ENCODE data around the gene EXD2. TPM values are rescaled to one million over a fixed set of nuclear protein-coding genes. Genes with fewer than 3 reads are reported as not detected.

The EXD2 gene
- total and polyA plus RNA-seq, 2 of the 13 experiments (the other 11 are each of a cell fraction or from before 2014, with no cell fraction given), result 9.5 to 15.1 TPM

- peaks cover 10 to 46% of the 10 kb centered on the region in 2 experiments for H3K36me3 ChIP-seq (replicated peaks in 1 of 2; ENCODE audit: control insufficient read depth in 1 of 2, insufficient read depth in 2 of 2, low read length in 2 of 2)
- no TSS peak for BruUV-seq (replicated peaks)
- in situ Hi-C loops (cut with HindIII; ENCODE audit: extremely low pct_ligation_motif_present, low pct_unique_long_range_greater_than_20kb), result no loop called here
Observed at GRCh38 chr14:69235708-69236107, 44.4 kb downstream of the EXD2 start.

GRCh38 chr14:69237142-69237541 lies 45.8 kb downstream of the EXD2 start:
- Histone ChIP-seq H3K79me2 (ENCODE audit: insufficient read depth, low read length) (no peaks in the 10 kb centered on the region), H3K4me1 (ENCODE audit: insufficient read depth, low read length) (no peaks in the 10 kb centered on the region), H4K20me1 (ENCODE audit: insufficient read depth, low read length) (no peaks in the 10 kb centered on the region), H3K4me3 (replicated peaks in 1 of 3; ENCODE audit: insufficient read depth in 1 of 3, low read depth in 2 of 3, low read length in 3 of 3) (no peak overlapping the region), H3K27ac (ENCODE audit: extremely low read length, insufficient read depth, low read length) (no peak overlapping the region), H3K9ac (ENCODE audit: insufficient read depth, low read depth, low read length) (no peak overlapping the region), H3K27me3 (ENCODE audit: control insufficient read depth in 1 of 2, insufficient read depth in 2 of 2, low read length in 2 of 2) (no peaks in the 10 kb centered on the region), H3K4me2 (ENCODE audit: low read depth, low read length) (no peak overlapping the region), H2AFZ (ENCODE audit: low read length) (no peak overlapping the region), H3K36me3 (replicated peaks in 1 of 2; ENCODE audit: control insufficient read depth in 1 of 2, insufficient read depth in 2 of 2, low read length in 2 of 2) (peaks cover 11 to 46% of the 10 kb centered on the region in 2 experiments), H3K9me3 (ENCODE audit: low read length) (no peaks in the 10 kb centered on the region)
- no peak for DNase-seq (ENCODE audit: low spot score)
- no peak for ATAC-seq
- CTCF ChIA-PET (ENCODE audit: low intra/inter-chr PET ratio, low total read pairs), result no interaction called here
- POLR2A ChIA-PET, result no interaction called here
- no peak for FAIRE-seq
- intact Hi-C loops (cut with micrococcal nuclease; ENCODE audit: unreplicated experiment), result no loop called here
- WGBS (ENCODE audit: low lambda C conversion rate), result 89% methylated on average over 1 of the region's 1 CpG
- in situ Hi-C loops (cut with HindIII; ENCODE audit: extremely low pct_ligation_motif_present, low pct_unique_long_range_greater_than_20kb), result no loop called here
- no TSS peak for BruUV-seq (replicated peaks)
- TF ChIP-seq PLSCR1 (CRISPR knock-in tag; IDR thresholded peaks at IDR 0.05; ENCODE audit: borderline replicate concordance) (no peak), ZNF124 (CRISPR knock-in tag; IDR thresholded peaks at IDR 0.05) (no peak), NFIB (CRISPR knock-in tag; IDR thresholded peaks at IDR 0.05; ENCODE audit: borderline replicate concordance) (no peak), CBX2 (IDR thresholded peaks at IDR 0.05; ENCODE audit: low read depth, low read length) (no peak), CBX2 (CRISPR knock-in tag; IDR thresholded peaks at IDR 0.05; ENCODE audit: low read depth) (no peak), ZXDC (CRISPR knock-in tag; IDR thresholded peaks at IDR 0.05) (no peak), SNRNP70 (IDR thresholded peaks at IDR 0.05; ENCODE audit: low read depth, low read length) (no peak), ZNF652 (CRISPR knock-in tag; IDR thresholded peaks at IDR 0.05; ENCODE audit: borderline replicate concordance, low read depth) (no peak)

More at GRCh38 chr14:69235708-69236107, 44.4 kb downstream of the EXD2 start:
- no peak for FAIRE-seq
- no peak overlapping the region for H3K4me3 ChIP-seq (replicated peaks in 1 of 3; ENCODE audit: insufficient read depth in 1 of 3, low read depth in 2 of 3, low read length in 3 of 3)
- no peaks in the 10 kb centered on the region for H3K79me2 ChIP-seq (ENCODE audit: insufficient read depth, low read length)
- WGBS (ENCODE audit: low lambda C conversion rate), result 100% methylated on average over 1 of the region's 1 CpG
- TF ChIP-seq ZBTB10 (CRISPR knock-in tag; IDR thresholded peaks at IDR 0.05; ENCODE audit: borderline replicate concordance) (no peak), HOXA7 (CRISPR knock-in tag; IDR thresholded peaks at IDR 0.05) (no peak), ZNF841 (CRISPR knock-in tag; IDR thresholded peaks at IDR 0.05; ENCODE audit: borderline replicate concordance) (no peak)
- H4K20me1 ChIP-seq (ENCODE audit: insufficient read depth, low read length), result no peaks in the 10 kb centered on the region
- no peaks in the 10 kb centered on the region for H3K4me1 ChIP-seq (ENCODE audit: insufficient read depth, low read length)
- no peaks in the 10 kb centered on the region for H3K9me3 ChIP-seq (ENCODE audit: low read length)
- ATAC-seq, result no peak
- CTCF ChIA-PET (ENCODE audit: low intra/inter-chr PET ratio, low total read pairs), result no interaction called here
- intact Hi-C loops (cut with micrococcal nuclease; ENCODE audit: unreplicated experiment), result no loop called here
- DNase-seq (ENCODE audit: low spot score), result no peak
- H3K27me3 ChIP-seq (ENCODE audit: control insufficient read depth in 1 of 2, insufficient read depth in 2 of 2, low read length in 2 of 2), result no peaks in the 10 kb centered on the region
- POLR2A ChIA-PET, result no interaction called here
- H3K9ac ChIP-seq (ENCODE audit: insufficient read depth, low read depth, low read length), result no peak overlapping the region
- H3K4me2 ChIP-seq (ENCODE audit: low read depth, low read length), result no peak overlapping the region
- no peak overlapping the region for H2AFZ ChIP-seq (ENCODE audit: low read length)
- no peak overlapping the region for H3K27ac ChIP-seq (ENCODE audit: extremely low read length, insufficient read depth, low read length)

All from HepG2 (cell line).